Epithelial cell of proximal tubule (primary cell): ENCODE results near the gene ZNF576. TPM values are rescaled to one million over a fixed set of nuclear protein-coding genes. Genes with fewer than 3 reads are reported as not detected.

Experiments
- DNase-seq: peaks from one replicate; pipeline ENCODE4 v3.0.0-alpha.2; 2011; ENCODE audit warnings: low read depth
- H3K4me3 ChIP-seq: 2 replicates; pipeline ENCODE4 v1.5.1; 2011; ENCODE audit warnings: low read depth, mild to moderate bottlenecking, low read length
- CTCF ChIP-seq: conservative IDR thresholded peaks from 2 replicates; pipeline ENCODE4 v1.5.1; 2012; ENCODE audit warnings: low read depth, mild to moderate bottlenecking, low read length
- total RNA-seq: library from RNA; depleted of rRNA; stranded (reverse); fragments of >200 nt; gene quantifications from 2 replicates; pipeline ENCODE4 v1.2.3, GENCODE V29; 2015

Gene ZNF576
- total RNA-seq, 1 donor from 2014 or later = 6.9 TPM

GRCh38 chr19:43612374-43612773 is 16.0 kb downstream of the ZNF576 start:
- TF ChIP-seq CTCF = no peak
- H3K4me3 ChIP-seq = no peak overlapping the region
- no peak for DNase-seq

GRCh38 chr19:43616306-43616705 is 19.9 kb downstream of the ZNF576 start:
- no peak for TF ChIP-seq CTCF
- no peak overlapping the region for H3K4me3 ChIP-seq
- DNase-seq = no peak

GRCh38 chr19:43616954-43617353 is 20.6 kb downstream of the ZNF576 start:
- DNase-seq = no peak
- no peak for TF ChIP-seq CTCF
- H3K4me3 ChIP-seq = no peak overlapping the region

GRCh38 chr19:43618921-43619261 is 22.5 kb downstream of the ZNF576 start:
- no peak for TF ChIP-seq CTCF
- no peak for DNase-seq
- H3K4me3 ChIP-seq = peak overlapping the region; percentile 84

GRCh38 chr19:43619262-43620060 is 23.1 kb downstream of the ZNF576 start, which contains the start of gene ZNF428:
ZNF428 (minus strand) TSS chr19:43619629; CDS start chr19:43614304, 5,325 bp downstream.
- H3K4me3 ChIP-seq = peak within 1 kb of the TSS; percentile 84
- no peak for DNase-seq
- no peak for TF ChIP-seq CTCF

- TF ChIP-seq CTCF = no peak
- peak overlapping the region; percentile 84 for H3K4me3 ChIP-seq
- DNase-seq = no peak
Observed at GRCh38 chr19:43620061-43621001, 23.9 kb downstream of the ZNF576 start.
